DOHH2 (cell line): ENCODE results near the gene SERPINH1.

ENCODE experiments used
- CTCF ChIP-seq: fragments of 200-600 bp; sonication (generic); IDR thresholded peaks from one replicate; pipeline ENCODE4 v1.5.1; 2014; ENCODE audit warnings: antibody characterized with exemption, mild to moderate bottlenecking, low read depth, low read length; ENCODE audit not compliant: poor library complexity, severe bottlenecking
- EZH2phosphoT487 ChIP-seq: fragments of 200-600 bp; sonication (generic); IDR thresholded peaks from 2 replicates; pipeline ENCODE4 v1.6.1; 2017; ENCODE audit warnings: borderline replicate concordance, mild to moderate bottlenecking, antibody characterized with exemption, low read length, moderate library complexity, mixed read lengths

GRCh38 chr11:75522286-75523044 lies 39.6 kb upstream of the SERPINH1 start:
- no peak for TF ChIP-seq CTCF
- TF ChIP-seq EZH2phosphoT487: no peak
